Thyroid gland (tissue), 4 donors: Measurements from ENCODE around the gene POGZ. TPM values are rescaled to one million over a fixed set of nuclear protein-coding genes. Genes with fewer than 3 reads are reported as not detected.
A peak's percentile ranks its signal among the peaks of the same experiment; 100 is the strongest.
"Not testable (repeated sequence)": the region's sequence is repeated elsewhere in the genome, so short reads cannot be mapped to it uniquely, and the experiment has no call there.

Source experiments
- DNase-seq, 2 donors: peaks; one replicate each; pipeline ENCODE4 v3.0.0-alpha.2; 2019
- H3K27ac ChIP-seq, 3 donors: fragments of 200-600 bp; sonication (generic); 1 replicate in 2 of 3; 2 replicates in 1 of 3; pipeline ENCODE4 v1.5.1; 2016 to 2019; ENCODE audit warnings: mild to moderate bottlenecking in 1 of 3, moderate library complexity in 1 of 3
- H3K27me3 ChIP-seq: fragments of 200-600 bp; sonication (generic); one replicate; pipeline ENCODE4 v1.5.1; 2019
- H3K36me3 ChIP-seq, 2 donors: fragments of 200-600 bp; sonication (generic); one replicate each; pipeline ENCODE4 v1.5.1; 2016 to 2019
- H3K4me1 ChIP-seq, 2 donors: fragments of 200-600 bp; sonication (generic); one replicate each; pipeline ENCODE4 v1.5.1; 2017 to 2019
- H3K4me3 ChIP-seq, 3 donors: fragments of 200-600 bp; sonication (generic); replicated peaks in 1 of 3; 1 replicate in 2 of 3; 2 replicates in 1 of 3; pipeline ENCODE4 v1.5.1; 2016; ENCODE audit warnings: mild to moderate bottlenecking in 1 of 3
- H3K9me3 ChIP-seq: fragments of 200-600 bp; sonication (generic); one replicate; pipeline ENCODE4 v1.5.1; 2017
- POLR2A ChIP-seq, 2 donors: fragments of 450-650 bp; IDR thresholded peaks; one replicate each; pipeline ENCODE4 v1.6.1; 2017; ENCODE audit warnings: antibody characterized with exemption in 2 of 2, mild to moderate bottlenecking in 2 of 2, moderate library complexity in 1 of 2
- WGBS, 2 donors: methylation state at CpG; one replicate each; pipeline ENCODE4 v1.1.5; 2017; 5-methylcytosine and 5-hydroxymethylcytosine counted together
- intact Hi-C: fragments of 100-400 bp; cut with DNase I; formaldehyde crosslinking; loops from one replicate; pipeline ENCODE4 v1.15.1; 2023
- total RNA-seq, 4 donors: library from RNA; depleted of rRNA; stranded (reverse); fragments of >200 nt; gene quantifications; one replicate each; pipeline ENCODE4 v1.2.3, GENCODE V29; 2016
- TF ChIP-seq, protein P1 (sequence below), 6 experiments: fragments of 200-600 bp in 3 of 6; fragments of 450-650 bp in 3 of 6; sonication (generic) in 3 of 6; IDR thresholded peaks; one replicate each; pipeline ENCODE4 v1.5.1; 2016 to 2019; ENCODE audit warnings: antibody characterized with exemption in 6 of 6, mild to moderate bottlenecking in 2 of 6, inconsistent platforms in 1 of 6, moderate library complexity in 1 of 6

The POGZ gene
- total RNA-seq, 4 donors from 2014 or later, result 66.0 to 103 (median 88.3) TPM

- intact Hi-C loops, result no loop called here
- TF ChIP-seq, protein P1, sequence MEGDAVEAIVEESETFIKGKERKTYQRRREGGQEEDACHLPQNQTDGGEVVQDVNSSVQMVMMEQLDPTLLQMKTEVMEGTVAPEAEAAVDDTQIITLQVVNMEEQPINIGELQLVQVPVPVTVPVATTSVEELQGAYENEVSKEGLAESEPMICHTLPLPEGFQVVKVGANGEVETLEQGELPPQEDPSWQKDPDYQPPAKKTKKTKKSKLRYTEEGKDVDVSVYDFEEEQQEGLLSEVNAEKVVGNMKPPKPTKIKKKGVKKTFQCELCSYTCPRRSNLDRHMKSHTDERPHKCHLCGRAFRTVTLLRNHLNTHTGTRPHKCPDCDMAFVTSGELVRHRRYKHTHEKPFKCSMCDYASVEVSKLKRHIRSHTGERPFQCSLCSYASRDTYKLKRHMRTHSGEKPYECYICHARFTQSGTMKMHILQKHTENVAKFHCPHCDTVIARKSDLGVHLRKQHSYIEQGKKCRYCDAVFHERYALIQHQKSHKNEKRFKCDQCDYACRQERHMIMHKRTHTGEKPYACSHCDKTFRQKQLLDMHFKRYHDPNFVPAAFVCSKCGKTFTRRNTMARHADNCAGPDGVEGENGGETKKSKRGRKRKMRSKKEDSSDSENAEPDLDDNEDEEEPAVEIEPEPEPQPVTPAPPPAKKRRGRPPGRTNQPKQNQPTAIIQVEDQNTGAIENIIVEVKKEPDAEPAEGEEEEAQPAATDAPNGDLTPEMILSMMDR (IDR thresholded peaks at IDR 0.05), result no peak
- no peak for TF ChIP-seq POLR2A (IDR thresholded peaks at IDR 0.05)
These were observed 65.7 kb downstream of the POGZ start for GRCh38 chr1:151393583-151393982.

DNA sequence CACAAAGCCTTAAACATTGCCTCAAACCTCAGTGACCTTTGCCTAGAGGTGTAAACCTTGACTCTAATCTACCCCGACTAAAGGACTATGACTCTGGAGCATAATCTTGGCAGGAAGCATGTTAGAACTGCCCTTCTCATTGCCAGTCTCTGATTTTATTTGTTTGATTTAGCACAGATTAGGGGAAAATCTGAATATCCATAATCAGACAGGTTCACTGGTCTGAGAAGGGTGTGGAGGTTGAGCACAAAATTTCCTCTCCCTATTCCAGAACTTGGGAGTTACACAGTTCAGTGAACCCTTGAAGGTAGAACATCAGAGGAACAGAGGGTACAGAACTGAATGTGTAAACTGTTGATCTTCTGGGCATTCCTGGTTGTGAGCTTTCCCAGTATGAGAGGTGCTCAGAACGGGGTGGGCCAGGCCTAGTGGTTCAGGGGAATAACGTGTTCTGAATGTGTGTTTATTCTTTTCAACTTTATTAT, 68.2 kb downstream of the POGZ start:
- TF ChIP-seq POLR2A (IDR thresholded peaks at IDR 0.05), result no peak
- TF ChIP-seq, protein P1 (IDR thresholded peaks at IDR 0.05), result no peak
- peak; percentile 29 to 33 for DNase-seq
- Histone ChIP-seq H3K36me3 (no peaks in the 10 kb centered on the region), H3K27me3 (no peaks in the 10 kb centered on the region), H3K4me3 (no peak overlapping the region), H3K9me3 (no peaks in the 10 kb centered on the region), H3K4me1 (no peaks in the 10 kb centered on the region), H3K27ac (peak overlapping the region in 1 of 3 donors; percentile 39)
- intact Hi-C loops, result no loop called here
- WGBS, 2 donors, result 72 to 75% methylated on average over 3 of the region's 3 CpGs

More at GRCh38 chr1:151393583-151393982, 65.7 kb downstream of the POGZ start:
- no peaks in the 10 kb centered on the region for H3K27me3 ChIP-seq
- H3K27ac ChIP-seq, result no peak overlapping the region
- DNase-seq, result no peak
- H3K36me3 ChIP-seq, result no peaks in the 10 kb centered on the region
- H3K9me3 ChIP-seq, result no peaks in the 10 kb centered on the region
- H3K4me1 ChIP-seq, result peaks cover 2 to 8% of the 10 kb centered on the region in 2 donors
- no peak overlapping the region for H3K4me3 ChIP-seq

DNA sequence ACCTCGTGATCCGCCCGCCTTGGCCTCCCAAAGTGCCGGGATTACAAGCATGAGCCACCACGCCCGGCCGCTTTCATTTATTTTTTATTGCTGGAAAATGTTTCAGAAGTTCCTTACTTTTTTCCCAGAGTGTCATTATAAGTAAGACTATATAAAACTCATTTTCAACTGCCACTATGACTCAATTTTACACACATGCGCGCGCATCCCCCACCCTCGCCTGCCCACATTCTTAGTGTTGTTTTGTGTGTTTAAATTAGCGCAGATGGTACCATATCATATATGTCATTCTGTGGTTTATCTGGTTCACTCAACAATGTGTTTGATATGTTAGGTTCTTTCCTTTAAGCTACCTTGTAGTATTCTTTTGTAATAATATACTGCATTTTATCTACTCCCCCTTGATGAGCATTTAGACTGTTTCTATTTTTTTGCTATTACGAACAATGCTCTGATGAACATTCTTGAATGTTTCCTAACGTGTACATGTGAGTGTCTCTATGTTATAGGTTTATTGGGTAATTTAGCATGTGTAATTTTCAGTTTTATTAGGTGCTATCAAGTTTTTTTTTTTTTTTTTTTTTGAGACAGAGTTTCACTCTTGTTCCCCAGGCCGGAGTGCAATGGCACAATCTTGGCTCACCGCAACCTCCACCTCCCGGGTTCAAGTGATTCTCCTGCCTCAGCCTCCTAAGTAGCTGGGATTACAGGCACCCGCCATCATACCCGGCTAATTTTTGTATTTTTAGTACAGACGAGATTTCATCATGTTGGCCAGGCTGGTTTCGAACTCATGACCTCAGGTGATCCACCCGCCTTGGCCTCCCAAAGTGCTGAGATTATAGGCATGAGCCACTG, 68.8 kb downstream of the POGZ start:
- DNase-seq, H3K36me3 ChIP-seq, H3K9me3 ChIP-seq, H3K27ac ChIP-seq, H3K27me3 ChIP-seq, intact Hi-C loops, H3K4me3 ChIP-seq, H3K4me1 ChIP-seq: not testable (repeated sequence)
- 94 to 95% methylated on average over 22 of the region's 22 CpGs for WGBS, 2 donors

DNA sequence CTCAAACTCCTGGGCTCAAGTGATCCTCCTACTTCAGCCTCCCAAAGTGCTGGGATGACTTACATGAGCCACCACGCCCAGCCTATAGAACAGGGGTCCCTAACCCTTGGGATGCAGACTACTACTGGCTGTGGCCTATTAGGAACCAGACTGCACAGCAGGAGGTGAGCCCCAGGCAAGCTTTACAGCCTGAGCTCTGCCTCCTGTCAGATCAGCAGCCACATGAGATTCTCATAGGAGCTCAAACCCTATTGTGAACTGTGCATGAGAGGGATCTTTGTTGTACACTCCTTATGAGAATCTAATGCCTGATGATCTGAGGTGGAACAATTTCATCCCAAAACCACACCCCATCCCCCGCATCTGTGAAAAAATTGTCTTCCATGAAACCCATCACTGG, 73.3 kb downstream of the POGZ start:
- H3K27ac ChIP-seq, result no peak overlapping the region
- WGBS, 2 donors, result 90 to 92% methylated on average over 2 of the region's 2 CpGs
- H3K4me3 ChIP-seq, result no peak overlapping the region
- H3K4me1 ChIP-seq, result no peaks in the 10 kb centered on the region
- no peak for TF ChIP-seq POLR2A (IDR thresholded peaks at IDR 0.05)
- TF ChIP-seq, protein P1 (IDR thresholded peaks at IDR 0.05), result no peak
- no peaks in the 10 kb centered on the region for H3K9me3 ChIP-seq
- H3K36me3 ChIP-seq, result no peaks in the 10 kb centered on the region
- intact Hi-C loops, result no loop called here
- DNase-seq, result no peak
- no peaks in the 10 kb centered on the region for H3K27me3 ChIP-seq

GRCh38 chr1:151384584-151384983, 74.7 kb downstream of the POGZ start:
- WGBS, 2 donors, result 83 to 84% methylated on average over 3 of the region's 3 CpGs
- DNase-seq, result no peak
- no peak for TF ChIP-seq POLR2A (IDR thresholded peaks at IDR 0.05)
- TF ChIP-seq, protein P1 (IDR thresholded peaks at IDR 0.05), result no peak

More at GRCh38 chr1:151384584-151384983, 74.7 kb downstream of the POGZ start:
- Histone ChIP-seq H3K4me1 (no peaks in the 10 kb centered on the region), H3K4me3 (no peak overlapping the region), H3K27me3 (no peaks in the 10 kb centered on the region), H3K36me3 (no peaks in the 10 kb centered on the region), H3K9me3 (no peaks in the 10 kb centered on the region), H3K27ac (no peak overlapping the region)
- intact Hi-C loops, result no loop called here
